Panc1 (cell line): ENCODE data around the gene SMAD5.

Experiments used
- POLR2AphosphoS5 ChIP-seq: IDR thresholded peaks from 2 replicates; pipeline ENCODE4 v1.6.1; 2012; ENCODE audit warnings: mild to moderate bottlenecking, low read depth, low read length, moderate library complexity
- SIN3A ChIP-seq: IDR thresholded peaks from 2 replicates; pipeline ENCODE4 v1.6.1; 2012; ENCODE audit warnings: low read depth, mild to moderate bottlenecking, low read length, moderate library complexity, borderline replicate concordance; ENCODE audit not compliant: insufficient read depth
- TF ChIP-seq, protein P1 (sequence below): fragments of 450-650 bp; IDR thresholded peaks from 2 replicates; pipeline ENCODE4 v1.5.1; 2017; ENCODE audit warnings: mild to moderate bottlenecking

DNA sequence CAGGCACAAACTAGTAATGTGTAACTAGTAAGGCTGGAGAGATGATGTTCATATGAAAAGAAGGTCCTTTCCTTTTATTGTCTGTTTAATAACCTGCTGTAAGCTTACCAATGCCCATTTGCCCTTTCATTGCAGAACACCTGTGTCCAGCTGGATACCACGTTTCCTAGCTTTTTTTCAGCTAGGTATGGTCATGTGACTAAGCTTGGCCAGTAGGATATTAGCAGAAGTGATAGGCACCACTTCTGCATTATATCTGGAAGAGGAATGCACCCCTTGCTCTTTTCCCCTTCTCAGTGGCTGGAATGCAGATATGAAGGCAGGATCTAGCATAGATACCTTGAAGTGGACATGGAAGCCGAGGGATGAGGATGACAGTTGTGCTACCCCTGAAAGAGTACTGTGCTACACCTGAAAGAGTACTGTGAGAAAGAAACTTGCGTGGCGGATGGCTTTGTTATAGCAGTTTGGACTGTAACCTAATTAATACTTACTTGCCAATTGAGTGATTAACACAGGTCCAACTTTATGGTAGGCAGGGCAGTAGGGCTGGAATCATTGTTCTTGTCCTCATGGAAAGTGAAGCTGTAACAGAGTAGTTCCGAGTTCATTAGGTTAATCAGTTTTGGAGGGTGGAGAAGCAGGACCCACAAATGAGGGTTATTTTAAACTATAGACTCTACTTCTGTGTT lies 53.5 kb downstream of the SMAD5 start:
- TF ChIP-seq, protein P1, sequence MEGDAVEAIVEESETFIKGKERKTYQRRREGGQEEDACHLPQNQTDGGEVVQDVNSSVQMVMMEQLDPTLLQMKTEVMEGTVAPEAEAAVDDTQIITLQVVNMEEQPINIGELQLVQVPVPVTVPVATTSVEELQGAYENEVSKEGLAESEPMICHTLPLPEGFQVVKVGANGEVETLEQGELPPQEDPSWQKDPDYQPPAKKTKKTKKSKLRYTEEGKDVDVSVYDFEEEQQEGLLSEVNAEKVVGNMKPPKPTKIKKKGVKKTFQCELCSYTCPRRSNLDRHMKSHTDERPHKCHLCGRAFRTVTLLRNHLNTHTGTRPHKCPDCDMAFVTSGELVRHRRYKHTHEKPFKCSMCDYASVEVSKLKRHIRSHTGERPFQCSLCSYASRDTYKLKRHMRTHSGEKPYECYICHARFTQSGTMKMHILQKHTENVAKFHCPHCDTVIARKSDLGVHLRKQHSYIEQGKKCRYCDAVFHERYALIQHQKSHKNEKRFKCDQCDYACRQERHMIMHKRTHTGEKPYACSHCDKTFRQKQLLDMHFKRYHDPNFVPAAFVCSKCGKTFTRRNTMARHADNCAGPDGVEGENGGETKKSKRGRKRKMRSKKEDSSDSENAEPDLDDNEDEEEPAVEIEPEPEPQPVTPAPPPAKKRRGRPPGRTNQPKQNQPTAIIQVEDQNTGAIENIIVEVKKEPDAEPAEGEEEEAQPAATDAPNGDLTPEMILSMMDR = no peak
- no peak for TF ChIP-seq POLR2AphosphoS5
- no peak for TF ChIP-seq SIN3A
